Measurements from ENCODE around the gene RETREG1.

The RETREG1 gene

GRCh38 chr5:16616536-16617273 is at the start of gene RETREG1:
Gene RETREG1 (minus strand): TSS chr5:16616997. CDS start chr5:16616971, 26 bp downstream.
- peak within 1 kb of the TSS; percentile 87 to 91 (median 91) for H3K4me3 Mint-ChIP-seq
- peaks cover 3% of the 10 kb centered on the region for H3K36me3 Mint-ChIP-seq (ENCODE audit: low read depth)
- H3K27ac Mint-ChIP-seq = peak within 1 kb of the TSS; percentile 40 to 79 (median 78)
- no peaks in the 10 kb centered on the region for H3K9me3 Mint-ChIP-seq
- no peak for TF ChIP-seq CTCF (IDR thresholded peaks at IDR 0.05; ENCODE audit: unreplicated experiment in 3 of 3)
- peaks cover 11% of the 10 kb centered on the region for H3K4me1 Mint-ChIP-seq
- peaks cover 38% of the 10 kb centered on the region for H3K27me3 Mint-ChIP-seq (ENCODE audit: low read depth)

- H3K4me1 Mint-ChIP-seq = peaks cover 68% of the 10 kb centered on the region
- peaks cover 3% of the 10 kb centered on the region for H3K27me3 Mint-ChIP-seq (ENCODE audit: low read depth)
- H3K4me3 Mint-ChIP-seq = peak overlapping the region in 2 of 3 experiments; percentile 58 to 60
- peak overlapping the region; percentile 60 to 90 (median 87) for H3K27ac Mint-ChIP-seq
- peaks cover 57% of the 10 kb centered on the region for H3K36me3 Mint-ChIP-seq (ENCODE audit: low read depth)
- TF ChIP-seq CTCF (IDR thresholded peaks at IDR 0.05; ENCODE audit: unreplicated experiment in 3 of 3) = no peak
- no peaks in the 10 kb centered on the region for H3K9me3 Mint-ChIP-seq
Measured at GRCh38 chr5:16666130-16666882, 49.5 kb upstream of the RETREG1 start.

GRCh38 chr5:16665601-16666000 is 48.8 kb upstream of the RETREG1 start:
- no peaks in the 10 kb centered on the region for H3K9me3 Mint-ChIP-seq
- H3K27ac Mint-ChIP-seq = peak overlapping the region; percentile 60 to 90 (median 87)
- peaks cover 62% of the 10 kb centered on the region for H3K4me1 Mint-ChIP-seq
- H3K27me3 Mint-ChIP-seq (ENCODE audit: low read depth) = peaks cover 3% of the 10 kb centered on the region
- no peak overlapping the region for H3K4me3 Mint-ChIP-seq
- H3K36me3 Mint-ChIP-seq (ENCODE audit: low read depth) = peaks cover 50% of the 10 kb centered on the region
- TF ChIP-seq CTCF (IDR thresholded peaks at IDR 0.05; ENCODE audit: unreplicated experiment in 3 of 3) = no peak

- H3K27ac Mint-ChIP-seq = peak overlapping the region in 2 of 3 experiments; percentile 11 to 19
- TF ChIP-seq CTCF (IDR thresholded peaks at IDR 0.05; ENCODE audit: unreplicated experiment in 3 of 3) = no peak
- H3K9me3 Mint-ChIP-seq = no peaks in the 10 kb centered on the region
- peaks cover 58% of the 10 kb centered on the region for H3K4me1 Mint-ChIP-seq
- H3K27me3 Mint-ChIP-seq (ENCODE audit: low read depth) = peaks cover 3% of the 10 kb centered on the region
- peaks cover 43% of the 10 kb centered on the region for H3K36me3 Mint-ChIP-seq (ENCODE audit: low read depth)
- H3K4me3 Mint-ChIP-seq = no peak overlapping the region
Measured at GRCh38 chr5:16664368-16664767, 47.6 kb upstream of the RETREG1 start.

GRCh38 chr5:16663840-16664239 is 47.0 kb upstream of the RETREG1 start:
- H3K27me3 Mint-ChIP-seq (ENCODE audit: low read depth) = peaks cover 3% of the 10 kb centered on the region
- peaks cover 55% of the 10 kb centered on the region for H3K4me1 Mint-ChIP-seq
- peaks cover 41% of the 10 kb centered on the region for H3K36me3 Mint-ChIP-seq (ENCODE audit: low read depth)
- peak overlapping the region in 2 of 3 experiments; percentile 11 to 19 for H3K27ac Mint-ChIP-seq
- H3K4me3 Mint-ChIP-seq = no peak overlapping the region
- H3K9me3 Mint-ChIP-seq = no peaks in the 10 kb centered on the region
- no peak for TF ChIP-seq CTCF (IDR thresholded peaks at IDR 0.05; ENCODE audit: unreplicated experiment in 3 of 3)
